CD4-positive, alpha-beta T cell treated with Interleukin-2 at 100 ng/mL for 4 hours (primary cell): ENCODE results near the gene EEF1G.
"Not testable (repeated sequence)": the region's sequence is repeated elsewhere in the genome, so short reads cannot be mapped to it uniquely, and the experiment has no call there.

Source experiments
- DNase-seq: peaks from one replicate; pipeline ENCODE4 v3.0.0-alpha.2; 2020; ENCODE audit warnings: low spot score

The EEF1G gene

DNA sequence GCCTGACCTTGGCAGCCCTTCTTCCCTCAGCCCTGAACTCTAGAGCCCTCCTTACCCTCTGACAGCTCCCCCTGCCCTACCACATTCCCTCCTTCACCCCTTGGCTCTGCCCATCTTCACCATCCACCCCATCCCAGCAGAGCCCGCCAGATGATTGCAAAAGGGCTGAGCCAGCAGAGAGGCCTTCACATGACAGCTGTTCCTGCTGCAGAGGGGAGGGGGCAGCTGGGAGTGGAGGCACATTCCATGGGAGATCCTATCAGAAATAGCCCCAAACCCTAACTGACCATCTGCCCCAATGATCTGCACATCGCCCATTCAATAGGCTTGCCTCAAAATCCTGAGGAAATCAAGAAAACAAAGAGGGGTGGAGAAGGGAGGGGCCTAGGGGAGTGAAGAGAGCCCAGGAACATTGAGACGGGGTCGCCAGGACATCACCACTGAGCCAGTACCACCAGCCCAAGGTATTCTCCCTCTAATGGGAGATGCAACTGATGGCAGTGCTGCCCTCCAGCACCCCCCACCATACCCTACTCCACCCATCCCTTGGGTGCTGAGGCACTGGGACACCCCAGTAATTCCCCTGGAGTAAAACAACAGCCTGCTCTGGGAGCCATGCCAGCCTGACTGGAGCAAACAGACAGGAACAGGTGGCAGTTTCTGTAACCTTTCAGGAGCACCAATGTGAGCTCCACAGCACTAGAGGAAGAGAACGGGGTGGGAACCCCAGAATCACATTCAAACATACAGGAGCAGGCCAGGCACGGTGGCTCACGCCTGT is 19.1 kb downstream of the EEF1G start:
- no peak for DNase-seq

DNA sequence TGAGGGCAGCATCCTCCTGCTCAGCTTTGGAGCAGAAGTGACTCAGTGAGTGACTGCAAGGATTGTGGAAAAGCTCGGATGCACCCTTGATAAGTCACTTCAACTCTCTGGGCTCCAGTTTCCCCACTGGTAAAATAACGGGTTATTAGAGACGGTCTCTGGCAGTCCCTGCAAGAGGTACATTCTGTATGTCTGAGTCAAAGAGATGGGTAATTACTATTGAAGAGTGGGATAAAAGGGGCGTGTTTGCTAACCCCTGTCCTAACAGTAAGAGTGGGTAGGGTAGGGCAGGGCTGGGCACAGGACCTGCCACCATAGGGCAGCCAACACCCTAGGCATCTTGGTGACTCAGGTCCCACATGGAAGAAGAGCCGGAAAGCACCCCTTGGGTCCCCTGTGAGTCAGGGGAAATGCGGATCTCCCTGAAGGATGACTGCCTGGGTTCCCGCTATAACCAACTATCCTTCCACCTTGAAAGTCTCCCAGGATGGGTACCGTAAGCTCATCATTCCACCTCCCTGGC is 19.8 kb downstream of the EEF1G start:
- DNase-seq = no peak

DNA sequence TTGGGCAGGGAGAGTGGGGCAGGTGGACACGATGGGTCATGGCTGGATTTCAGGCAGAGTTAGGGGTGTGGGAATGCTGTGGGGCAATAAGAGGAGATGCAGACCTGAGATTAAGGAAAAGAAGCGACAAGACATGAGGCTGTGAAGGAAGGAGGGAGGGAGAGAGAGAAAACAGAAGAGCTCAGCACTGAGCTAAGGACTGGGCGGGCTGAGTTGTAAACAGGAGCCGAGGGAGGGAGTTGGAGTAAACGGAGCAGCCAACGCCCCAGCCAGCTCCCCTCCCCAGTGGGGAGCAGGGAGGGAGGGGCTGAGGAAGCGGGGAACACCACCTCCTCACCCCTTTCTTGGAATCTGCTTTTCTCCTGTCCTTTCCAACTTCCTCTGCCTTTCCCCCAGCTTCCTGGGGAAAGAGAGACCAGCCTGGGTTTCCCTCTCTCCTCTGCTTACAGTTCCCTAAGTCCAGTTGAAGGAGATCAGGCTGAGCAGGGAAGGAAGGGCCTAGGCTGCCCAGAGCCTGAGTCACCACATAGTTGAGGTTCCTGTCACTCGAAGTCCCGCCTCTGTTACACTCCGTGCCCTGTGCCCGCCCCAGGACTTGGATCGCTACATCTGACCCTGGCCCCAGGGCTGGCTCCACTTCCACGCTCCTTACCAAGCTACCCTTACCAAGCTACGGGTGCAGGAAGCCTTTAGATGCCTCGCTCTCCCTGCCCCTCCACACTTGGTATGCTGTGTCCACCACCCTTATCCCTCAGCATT is 20.4 kb downstream of the EEF1G start:
- DNase-seq = peak; percentile 89

DNA sequence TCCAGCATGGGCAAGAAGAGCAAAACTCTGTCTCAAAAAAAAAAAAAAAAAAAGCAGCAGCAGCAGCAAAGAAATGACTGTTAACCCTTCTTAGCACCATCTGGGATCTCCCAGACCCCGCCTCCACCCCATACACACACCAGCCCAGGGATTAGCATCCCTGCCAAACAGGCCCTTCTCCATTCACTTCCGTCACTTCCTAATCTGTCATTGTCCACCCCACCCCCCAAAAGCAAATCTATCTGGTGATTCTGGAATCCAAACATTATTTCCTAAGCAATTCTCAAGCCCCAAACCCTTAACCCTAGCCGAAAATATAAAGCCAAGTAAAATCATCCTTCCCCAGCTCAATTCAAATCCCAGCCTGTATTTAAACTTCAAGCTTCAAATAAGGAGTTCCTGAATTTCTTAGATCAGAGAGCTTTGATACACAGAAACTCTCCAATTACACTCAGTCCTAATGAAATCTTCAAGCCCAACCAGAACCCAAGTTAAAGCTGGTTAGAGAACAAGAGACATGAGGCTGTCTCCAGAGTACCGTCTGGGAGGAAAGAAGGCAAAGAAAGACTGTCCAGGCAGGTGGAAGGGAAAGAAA is 21.1 kb downstream of the EEF1G start:
- no peak for DNase-seq

DNA sequence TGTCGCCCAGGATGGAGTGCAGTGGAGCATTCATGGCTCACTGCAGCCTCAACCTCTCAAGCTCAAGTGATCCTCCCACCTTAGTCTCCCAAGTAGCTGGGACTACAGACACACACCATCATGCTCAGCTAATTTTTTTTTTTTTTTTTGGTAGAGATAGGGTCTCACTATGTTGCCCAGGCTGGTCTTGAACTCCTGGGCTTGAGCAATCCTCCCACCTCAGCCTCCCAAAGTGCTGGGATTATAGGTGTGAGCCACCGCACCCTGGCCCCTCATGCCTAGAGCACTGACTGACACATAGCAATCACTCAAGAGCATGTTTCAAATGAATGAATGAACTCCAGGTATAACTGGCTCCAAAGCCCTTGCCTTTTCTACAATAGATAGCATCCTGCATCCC is 23.2 kb downstream of the EEF1G start:
- DNase-seq = not testable (repeated sequence)

DNA sequence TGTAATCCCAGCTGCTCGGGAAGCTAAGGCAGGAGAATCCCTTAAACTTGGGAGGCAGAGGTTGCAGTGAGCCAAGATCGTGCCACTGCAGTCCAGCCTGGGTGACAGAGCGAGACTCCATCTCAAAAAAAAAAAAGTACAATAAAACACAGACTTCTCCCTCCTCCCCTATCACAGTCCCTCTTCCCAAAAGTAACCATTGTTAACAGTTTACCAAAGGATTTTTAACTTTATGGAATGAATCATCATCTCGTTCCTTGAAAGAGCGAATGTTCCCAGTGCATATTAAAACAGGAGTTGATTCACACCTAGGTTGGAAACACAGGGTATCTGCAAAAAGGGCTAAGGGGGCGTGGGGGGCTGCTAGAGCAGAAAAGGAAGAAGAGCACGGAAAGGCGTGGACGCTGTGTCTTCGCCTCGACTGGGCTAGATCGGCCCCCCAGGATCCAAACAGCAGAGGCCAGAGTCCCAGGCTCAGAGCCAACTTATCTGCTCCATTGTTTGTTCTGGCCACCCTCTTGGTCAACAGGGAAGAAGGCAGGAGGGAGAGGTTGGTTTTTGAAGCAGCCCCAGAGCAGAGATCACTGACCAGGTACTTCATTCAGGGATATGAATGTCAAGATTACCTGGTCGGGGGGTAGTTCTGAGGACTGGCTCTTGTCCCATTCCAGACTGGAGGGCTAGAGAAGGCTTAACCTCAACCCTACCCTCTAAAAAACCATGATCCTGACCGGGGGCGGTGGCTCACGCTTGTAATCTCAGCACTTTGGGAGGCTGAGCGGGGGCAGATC is 25.0 kb downstream of the EEF1G start:
- no peak for DNase-seq

DNA sequence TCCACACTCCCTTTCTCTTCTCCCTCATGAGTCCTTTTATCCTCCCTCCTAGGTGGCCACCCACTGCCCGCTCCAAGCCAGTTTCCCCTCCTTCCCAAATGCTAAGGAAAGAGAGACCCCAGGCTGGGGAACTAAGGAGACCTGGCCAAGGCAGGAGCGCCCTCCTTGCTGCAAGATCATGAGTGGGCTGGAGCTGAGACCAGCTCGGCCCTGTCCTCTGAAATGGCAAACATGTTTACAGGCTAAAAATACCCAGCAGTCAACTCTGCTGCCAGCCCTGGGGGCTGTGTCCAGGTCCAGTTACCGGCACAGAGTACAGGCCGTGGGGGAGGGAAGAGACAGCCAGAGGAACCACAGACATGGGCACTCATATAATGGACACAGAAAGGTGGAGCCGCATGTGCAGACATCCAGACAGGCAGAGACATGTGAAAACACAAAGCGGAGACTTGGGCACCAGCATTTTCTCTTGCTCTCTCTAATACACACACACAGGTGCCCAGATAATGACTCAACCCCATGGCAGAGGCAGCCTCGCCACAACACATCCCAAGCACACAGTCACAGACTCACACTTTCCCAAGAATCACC is 25.9 kb downstream of the EEF1G start:
- DNase-seq = peak; percentile 52

DNA sequence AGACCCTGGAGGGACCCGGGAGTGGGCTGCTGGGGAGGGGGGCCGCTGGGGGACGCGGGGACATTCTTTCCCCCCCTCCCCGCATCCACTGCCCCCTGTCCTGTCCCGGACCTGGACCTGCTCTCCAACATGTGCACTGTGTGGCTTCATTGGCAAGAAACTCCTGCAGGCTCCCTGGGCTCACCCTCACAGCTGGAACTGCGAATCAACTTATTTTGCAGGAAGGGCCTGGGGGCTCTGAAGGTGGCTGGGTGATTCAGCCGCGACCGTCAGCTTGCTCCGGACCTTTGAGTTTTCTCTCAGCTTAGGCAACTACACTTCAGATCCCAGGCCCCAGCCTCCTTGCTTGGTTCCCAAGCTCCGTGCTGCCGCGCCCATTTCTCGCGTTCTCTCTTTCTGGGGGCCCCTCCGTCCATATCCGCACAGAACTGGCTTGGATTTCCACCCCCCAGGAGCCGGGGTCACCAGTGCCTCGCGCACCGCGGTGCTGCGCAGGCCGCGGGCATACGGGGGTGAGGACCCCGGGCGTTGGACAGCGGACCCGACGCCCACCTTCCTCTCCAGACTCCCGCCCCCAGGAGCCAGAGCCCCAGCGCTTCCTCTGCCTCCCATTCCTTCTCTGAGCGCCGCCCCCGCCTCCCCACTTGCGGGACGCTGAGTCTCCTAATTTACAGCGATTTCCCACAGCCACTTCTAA is 26.6 kb downstream of the EEF1G start:
- DNase-seq = no peak

DNA sequence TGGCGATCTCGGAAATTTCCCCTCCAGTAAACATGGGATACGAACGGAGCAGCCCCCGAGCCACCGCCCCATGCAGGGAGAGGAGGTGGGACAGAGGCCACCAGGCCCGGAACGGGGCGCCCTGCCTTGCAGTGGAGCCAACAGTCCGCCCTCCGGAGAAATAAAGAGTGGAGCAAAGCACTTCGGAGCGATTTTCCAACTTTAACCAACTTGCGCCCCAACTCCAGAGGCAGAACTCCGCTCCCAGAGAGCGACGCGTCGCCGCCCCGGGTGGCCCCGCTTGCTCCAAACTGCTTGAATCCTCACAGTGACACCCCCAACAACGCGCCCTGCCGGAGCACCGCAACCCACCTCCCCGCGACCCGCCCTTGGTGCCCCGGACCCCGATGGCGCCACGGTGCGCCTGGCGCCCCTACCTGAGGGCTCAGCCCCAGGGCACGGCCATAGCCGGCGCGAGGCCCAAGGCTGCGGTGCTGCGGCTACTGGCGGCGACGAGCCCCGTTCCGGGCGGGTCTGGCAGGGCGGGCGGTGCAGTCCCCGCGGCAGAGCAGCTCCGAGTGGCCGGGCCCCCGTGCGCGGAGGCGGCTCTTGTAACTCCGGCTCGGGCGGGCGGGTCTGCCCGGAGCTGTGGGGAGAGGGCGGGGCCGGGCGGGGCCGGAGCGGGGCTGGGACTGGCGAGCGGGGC is 27.3 kb downstream of the EEF1G start, which contains the start of gene AHNAK:
Gene AHNAK (minus strand): TSS at position 563 of the 685 bp plus-strand sequence. CDS start 10,708 bp downstream, outside the sequence.
- peak; percentile 85 for DNase-seq

DNA sequence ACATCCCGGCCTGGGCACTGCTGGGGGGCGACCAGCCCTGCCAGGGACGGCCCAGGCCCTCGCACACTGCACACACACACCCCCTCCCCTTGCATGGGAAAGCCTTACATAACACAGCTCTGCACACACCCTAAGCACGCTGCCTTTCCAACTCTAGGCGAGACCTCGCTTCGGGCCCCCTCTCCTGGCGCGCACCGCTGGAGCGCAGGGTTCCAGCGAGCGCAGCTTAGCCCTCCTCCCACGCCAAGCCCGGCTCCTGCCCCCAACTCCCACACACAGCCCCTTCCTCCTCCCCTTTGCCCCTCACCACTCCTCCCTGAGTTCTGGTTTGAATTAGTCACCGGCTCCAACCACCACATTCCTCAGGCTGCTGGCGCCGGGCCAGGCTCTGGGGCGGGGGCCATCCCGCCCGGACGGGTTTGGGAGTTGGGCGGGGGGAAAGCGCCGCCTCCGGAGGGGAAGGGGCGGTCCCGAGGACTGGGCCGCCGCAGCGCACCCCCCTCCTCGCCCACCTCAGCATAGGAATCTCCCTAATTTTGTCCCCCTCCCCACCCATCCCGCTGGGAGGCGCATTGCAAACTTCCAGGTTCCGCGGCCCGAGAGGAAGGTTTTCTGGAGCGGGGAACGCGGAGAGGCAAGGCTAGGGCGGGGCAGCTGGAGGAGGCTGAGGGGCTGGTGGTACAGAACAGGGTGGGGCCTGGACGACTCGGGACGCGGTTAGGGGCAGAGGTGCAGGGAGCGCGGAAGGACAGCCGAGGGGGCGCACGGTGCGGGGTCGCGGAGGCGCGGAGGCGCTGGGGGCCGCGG is 28.1 kb downstream of the EEF1G start:
- DNase-seq = peak; percentile 82

DNA sequence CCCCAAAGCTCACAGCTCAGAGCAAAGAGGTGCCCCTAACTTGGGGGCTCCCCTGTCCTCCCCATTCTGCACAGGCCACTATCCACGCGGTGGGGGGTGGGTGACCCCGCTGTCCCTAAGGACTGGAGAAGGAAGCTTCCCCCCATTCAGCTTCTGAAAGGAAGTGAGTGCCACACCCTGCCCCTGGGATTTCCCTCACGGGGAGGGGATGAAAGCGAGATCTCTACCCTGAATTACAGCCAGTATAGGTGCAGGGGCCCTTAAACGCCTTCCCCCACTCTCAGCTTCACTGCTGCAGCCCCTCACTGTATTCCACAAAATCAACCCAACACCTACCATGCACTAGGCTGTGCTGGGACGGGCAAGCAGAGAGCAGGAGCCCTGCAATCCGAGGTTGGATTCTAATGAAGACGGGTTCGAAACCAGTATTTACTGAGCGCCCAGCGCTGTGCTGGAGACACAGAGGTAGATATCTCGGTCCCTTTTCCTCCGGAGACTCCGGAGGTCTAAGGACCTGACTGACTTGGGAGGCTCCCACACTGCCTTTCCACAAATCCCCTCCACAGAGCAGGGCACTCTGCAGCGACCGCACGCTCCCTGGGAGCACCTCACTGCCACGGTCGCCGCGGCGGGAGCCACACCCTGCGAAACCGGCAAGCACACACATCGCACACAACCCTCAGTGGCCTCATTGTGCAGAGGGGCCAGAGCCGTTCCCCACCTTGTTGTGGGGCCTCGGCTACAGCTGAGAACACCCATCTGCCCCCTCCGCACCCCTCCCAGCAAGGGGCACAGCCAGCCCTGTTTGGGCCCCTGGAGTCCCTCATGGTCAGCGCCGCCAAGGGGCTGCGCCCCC is 28.9 kb downstream of the EEF1G start:
- DNase-seq = peak; percentile 50

DNA sequence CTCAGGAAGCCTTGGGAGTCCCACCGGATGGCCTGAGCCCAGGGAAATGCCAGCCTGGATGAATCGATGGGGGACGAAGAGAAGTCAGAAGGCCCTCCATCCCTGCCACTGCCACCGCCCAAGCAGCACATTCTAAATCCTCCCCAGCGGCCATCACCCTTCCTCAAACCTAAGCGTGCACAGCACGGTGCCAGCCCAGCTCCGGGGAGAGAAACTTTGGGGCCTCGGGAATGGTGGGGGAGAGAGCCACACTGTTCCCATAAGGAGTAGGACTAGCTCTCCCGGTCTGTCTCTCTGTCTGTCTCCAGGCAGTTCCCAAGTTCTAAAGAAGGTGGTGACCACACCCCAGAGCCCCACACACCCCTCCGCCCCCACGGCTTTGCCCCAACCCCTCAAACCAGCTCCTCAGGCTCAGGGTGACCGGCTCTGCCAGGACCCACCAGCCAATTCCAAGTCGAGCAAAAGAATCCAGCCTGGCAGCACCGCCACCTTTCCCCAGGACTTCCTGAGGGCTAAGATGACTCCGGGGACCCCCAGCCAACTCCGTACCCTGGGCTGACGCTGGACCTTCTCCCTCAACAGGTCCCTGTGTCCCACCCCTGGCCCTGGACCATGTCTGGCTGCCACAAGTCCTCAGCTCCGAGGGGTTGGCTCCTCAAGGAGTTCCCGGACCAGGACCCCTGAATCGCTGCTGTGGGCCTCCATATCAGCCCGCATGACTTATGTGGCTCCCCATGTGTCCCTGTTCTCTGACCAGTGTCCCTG is 29.8 kb downstream of the EEF1G start:
- DNase-seq = no peak

DNA sequence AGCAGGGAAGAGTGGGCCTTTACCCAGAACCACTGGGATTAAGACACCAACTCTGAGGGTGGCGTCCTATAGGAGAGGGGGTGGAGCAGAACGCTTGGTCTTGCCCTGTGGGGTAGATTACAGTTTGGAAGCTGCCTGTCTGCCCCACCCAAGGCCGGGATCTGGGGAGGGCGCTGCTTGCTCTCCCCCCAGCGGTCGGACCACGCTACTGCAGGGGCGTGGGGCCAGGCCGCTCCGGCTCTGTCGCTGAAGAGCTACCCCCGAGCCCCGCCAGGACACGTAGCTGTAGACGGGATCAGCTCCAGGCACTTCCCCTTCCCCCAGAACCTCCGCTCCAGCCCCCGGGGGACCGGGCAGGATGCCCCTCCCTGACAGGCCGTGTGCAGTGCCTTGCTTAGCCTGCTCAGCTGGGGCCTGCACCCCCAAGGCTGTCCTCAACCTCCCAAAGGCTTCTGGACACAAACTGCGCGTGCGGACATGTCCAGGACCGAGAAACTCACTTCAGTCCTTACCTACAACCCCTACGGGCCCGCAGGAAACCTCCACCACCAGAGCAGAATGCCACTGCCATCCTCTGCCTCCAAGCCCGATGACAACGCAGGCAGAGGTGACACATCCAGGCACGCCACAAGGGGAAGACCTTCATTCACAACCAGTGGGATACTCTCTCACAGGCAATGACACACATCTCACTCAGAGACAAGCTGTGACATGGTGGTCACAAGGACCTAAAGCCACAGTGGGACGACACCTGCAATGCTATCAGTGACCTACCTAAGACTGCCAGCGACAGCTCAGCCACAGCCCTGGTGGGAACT is 30.7 kb downstream of the EEF1G start:
- DNase-seq = peak; percentile 83

DNA sequence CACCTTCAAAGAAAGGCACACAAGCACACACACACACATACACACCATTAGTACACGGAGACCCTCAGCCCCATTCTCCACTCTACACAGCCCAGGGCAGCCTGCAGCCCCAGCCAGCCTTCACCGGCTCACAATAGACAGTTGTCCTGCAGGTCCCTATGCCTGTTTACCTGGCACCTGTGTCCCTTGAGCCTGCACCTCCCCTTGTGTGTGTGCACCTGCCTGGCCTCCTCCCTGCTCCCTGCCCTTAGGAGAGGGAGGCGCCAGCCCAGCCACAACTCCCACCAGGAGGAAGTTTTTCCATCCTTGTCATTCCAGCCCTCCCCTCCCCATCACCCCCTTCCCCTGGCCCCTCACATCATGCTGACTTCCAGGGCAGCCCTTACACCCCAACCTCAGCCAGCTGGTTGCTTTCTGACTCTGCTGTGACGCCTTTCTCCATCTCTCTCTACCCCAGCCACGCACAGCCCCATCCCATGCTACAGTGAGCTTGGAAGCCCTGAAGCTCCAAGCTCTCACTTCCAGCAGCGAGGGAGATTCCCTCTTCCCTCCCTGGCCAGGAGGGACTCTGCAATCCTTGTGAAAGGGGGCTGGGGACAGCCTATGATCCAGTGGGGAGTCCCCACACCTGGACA is 31.5 kb downstream of the EEF1G start:
- no peak for DNase-seq

DNA sequence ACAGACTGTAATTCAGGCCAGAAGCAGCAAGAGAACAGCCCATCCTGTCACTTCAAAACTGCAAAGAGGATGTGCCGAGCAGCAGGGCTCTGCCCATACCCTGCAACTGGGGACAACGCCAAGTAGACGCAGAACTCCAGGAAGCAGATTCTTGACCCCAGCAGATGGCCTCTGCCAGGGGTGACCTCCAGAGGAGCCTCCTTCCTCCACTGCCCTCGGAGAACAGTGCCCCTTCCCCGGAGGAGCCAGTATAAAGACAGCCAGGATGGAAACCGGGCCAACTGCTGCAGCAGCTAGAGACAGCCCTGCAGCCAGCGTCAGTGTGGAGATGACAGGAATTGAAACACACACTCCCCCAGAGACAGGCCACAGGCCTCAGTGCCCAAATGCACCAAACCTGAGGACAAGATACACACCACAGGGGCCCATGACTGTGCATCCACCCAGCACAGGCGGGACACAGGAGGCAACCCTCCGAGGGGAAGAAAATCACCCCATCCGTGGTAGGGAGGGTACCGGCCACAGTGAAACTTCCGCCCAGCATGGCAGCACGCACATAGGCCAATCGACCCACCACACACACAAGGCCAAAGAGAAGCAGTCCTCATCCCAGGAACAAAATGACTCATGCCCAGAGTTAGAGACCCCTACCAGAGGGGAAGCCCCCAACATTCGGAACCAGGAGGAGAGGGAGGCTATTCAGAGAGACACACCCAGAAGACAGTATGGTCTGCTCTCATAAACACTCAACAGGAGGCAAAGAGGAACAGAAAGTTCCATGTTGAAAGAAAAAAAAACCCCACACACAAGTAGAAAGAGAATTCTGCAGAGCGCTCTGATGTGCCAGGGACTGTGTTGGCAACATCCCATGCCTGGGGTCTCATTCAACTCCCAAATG is 32.6 kb downstream of the EEF1G start:
- DNase-seq = no peak
